Right atrium auricular region (tissue), 2 donors: ENCODE measurements around the gene RASAL1. TPM values are rescaled to one million over a fixed set of nuclear protein-coding genes. Genes with fewer than 3 reads are reported as not detected.
A peak's percentile ranks its signal among the peaks of the same experiment; 100 is the strongest.

Source experiments
- DNase-seq: peaks from one replicate; pipeline ENCODE4 v3.0.0-alpha.2; 2019; ENCODE audit warnings: low spot score
- H3K27ac ChIP-seq, 2 donors: fragments of 200-600 bp; sonication (generic); 1 replicate in 1 of 2; 2 replicates in 1 of 2; pipeline ENCODE4 v1.5.1; 2016 to 2019
- H3K27me3 ChIP-seq, 2 donors: fragments of 200-600 bp; sonication (generic); one replicate each; pipeline versions ENCODE4 v1.5.1 to v1.6.0; 2017 to 2019
- H3K36me3 ChIP-seq: fragments of 200-600 bp; sonication (generic); one replicate; pipeline ENCODE4 v1.5.1; 2016
- H3K4me1 ChIP-seq, 2 donors: fragments of 200-600 bp; sonication (generic); one replicate each; pipeline versions ENCODE4 v1.5.1 to v1.6.0; 2017 to 2019
- H3K4me3 ChIP-seq, 2 donors: fragments of 200-600 bp; sonication (generic); 1 replicate in 1 of 2; 2 replicates in 1 of 2; pipeline ENCODE4 v1.5.1; 2017 to 2019; ENCODE audit warnings: mild to moderate bottlenecking in 1 of 2, moderate library complexity in 1 of 2
- H3K9me3 ChIP-seq, 2 donors: fragments of 200-600 bp; sonication (generic); one replicate each; pipeline ENCODE4 v1.5.1; 2019
- CTCF ChIP-seq, 2 donors: fragments of 200-600 bp; sonication (generic); IDR thresholded peaks; one replicate each; pipeline ENCODE4 v1.5.1; 2019; ENCODE audit warnings: antibody characterized with exemption in 2 of 2
- total RNA-seq, 2 donors: library from RNA; depleted of rRNA; stranded (reverse); fragments of >200 nt; gene quantifications; one replicate each; pipeline ENCODE4 v1.1.0, GENCODE V29; 2016

The RASAL1 gene
- total RNA-seq, 2 donors from 2014 or later: not detected

- no peaks in the 10 kb centered on the region for H3K4me1 ChIP-seq
- H3K27me3 ChIP-seq: no peaks in the 10 kb centered on the region
- H3K27ac ChIP-seq: no peak overlapping the region
- H3K36me3 ChIP-seq: no peaks in the 10 kb centered on the region
- H3K4me3 ChIP-seq: no peak overlapping the region
- no peaks in the 10 kb centered on the region for H3K9me3 ChIP-seq
- TF ChIP-seq CTCF (IDR thresholded peaks at IDR 0.05): no peak
- DNase-seq: peak; percentile 70
Observed at GRCh38 chr12:113083863-113084435, 51.6 kb downstream of the RASAL1 start.

GRCh38 chr12:113082486-113083148 is 52.9 kb downstream of the RASAL1 start:
- no peaks in the 10 kb centered on the region for H3K9me3 ChIP-seq
- no peaks in the 10 kb centered on the region for H3K4me1 ChIP-seq
- DNase-seq: no peak
- no peaks in the 10 kb centered on the region for H3K27me3 ChIP-seq
- H3K36me3 ChIP-seq: no peaks in the 10 kb centered on the region
- H3K4me3 ChIP-seq: no peak overlapping the region
- H3K27ac ChIP-seq: no peak overlapping the region
- no peak for TF ChIP-seq CTCF (IDR thresholded peaks at IDR 0.05)

- TF ChIP-seq CTCF (IDR thresholded peaks at IDR 0.05): no peak
- no peaks in the 10 kb centered on the region for H3K27me3 ChIP-seq
- no peaks in the 10 kb centered on the region for H3K9me3 ChIP-seq
- H3K4me3 ChIP-seq: no peak overlapping the region
- H3K27ac ChIP-seq: no peak overlapping the region
- DNase-seq: no peak
- H3K36me3 ChIP-seq: no peaks in the 10 kb centered on the region
- no peaks in the 10 kb centered on the region for H3K4me1 ChIP-seq
Observed at GRCh38 chr12:113081873-113082272, 53.7 kb downstream of the RASAL1 start.

- no peak for TF ChIP-seq CTCF (IDR thresholded peaks at IDR 0.05)
Observed at GRCh38 chr12:113077859-113078255, 57.7 kb downstream of the RASAL1 start.

GRCh38 chr12:113077057-113077858 is 58.3 kb downstream of the RASAL1 start:
- Histone ChIP-seq H3K36me3 (no peaks in the 10 kb centered on the region), H3K27me3 (no peaks in the 10 kb centered on the region), H3K27ac (no peak overlapping the region), H3K4me3 (no peak overlapping the region), H3K9me3 (no peaks in the 10 kb centered on the region), H3K4me1 (no peaks in the 10 kb centered on the region)
- no peak for DNase-seq
- TF ChIP-seq CTCF (IDR thresholded peaks at IDR 0.05): no peak

More at GRCh38 chr12:113077859-113078255, 57.7 kb downstream of the RASAL1 start:
- no peak overlapping the region for H3K4me3 ChIP-seq
- no peaks in the 10 kb centered on the region for H3K9me3 ChIP-seq
- H3K36me3 ChIP-seq: no peaks in the 10 kb centered on the region
- no peaks in the 10 kb centered on the region for H3K27me3 ChIP-seq
- H3K4me1 ChIP-seq: no peaks in the 10 kb centered on the region
- DNase-seq: no peak
- no peak overlapping the region for H3K27ac ChIP-seq
